Measurements from ENCODE around the gene POLK.
"Not testable (repeated sequence)": the region's sequence is repeated elsewhere in the genome, so short reads cannot be mapped to it uniquely, and the experiment has no call there.

The POLK gene

DNA sequence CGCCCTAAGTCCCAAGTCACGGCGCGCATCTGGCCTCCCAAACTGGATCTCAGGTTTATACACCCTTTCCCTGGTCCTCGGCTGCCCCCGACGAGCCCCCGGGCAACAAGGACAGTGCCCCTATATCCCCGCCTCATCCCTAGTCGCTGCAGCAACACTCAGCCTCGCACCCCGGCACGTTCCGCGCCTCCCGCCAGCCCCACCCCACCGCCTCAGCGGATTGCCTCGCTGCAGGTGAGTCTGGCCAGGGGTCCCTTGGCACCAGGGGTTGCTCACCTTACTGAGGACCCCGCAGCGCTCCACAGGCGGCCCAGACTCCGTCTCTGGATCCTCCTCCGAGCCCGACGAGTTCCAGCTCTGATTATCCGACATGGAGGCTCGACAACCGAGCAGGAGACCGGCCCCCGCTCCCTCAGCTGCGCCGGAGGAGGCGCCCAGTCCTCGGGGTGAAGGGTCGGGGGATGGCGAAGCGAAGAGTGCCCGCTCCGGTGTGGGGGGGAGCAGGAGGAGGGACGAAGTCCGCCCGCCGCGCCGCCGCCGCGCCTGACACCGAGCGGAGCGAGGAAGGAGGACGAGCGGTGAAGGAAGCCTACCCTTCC is 756 bp upstream of the POLK start:
- no peak for DNase-seq (ENCODE audit: low read depth)

DNA sequence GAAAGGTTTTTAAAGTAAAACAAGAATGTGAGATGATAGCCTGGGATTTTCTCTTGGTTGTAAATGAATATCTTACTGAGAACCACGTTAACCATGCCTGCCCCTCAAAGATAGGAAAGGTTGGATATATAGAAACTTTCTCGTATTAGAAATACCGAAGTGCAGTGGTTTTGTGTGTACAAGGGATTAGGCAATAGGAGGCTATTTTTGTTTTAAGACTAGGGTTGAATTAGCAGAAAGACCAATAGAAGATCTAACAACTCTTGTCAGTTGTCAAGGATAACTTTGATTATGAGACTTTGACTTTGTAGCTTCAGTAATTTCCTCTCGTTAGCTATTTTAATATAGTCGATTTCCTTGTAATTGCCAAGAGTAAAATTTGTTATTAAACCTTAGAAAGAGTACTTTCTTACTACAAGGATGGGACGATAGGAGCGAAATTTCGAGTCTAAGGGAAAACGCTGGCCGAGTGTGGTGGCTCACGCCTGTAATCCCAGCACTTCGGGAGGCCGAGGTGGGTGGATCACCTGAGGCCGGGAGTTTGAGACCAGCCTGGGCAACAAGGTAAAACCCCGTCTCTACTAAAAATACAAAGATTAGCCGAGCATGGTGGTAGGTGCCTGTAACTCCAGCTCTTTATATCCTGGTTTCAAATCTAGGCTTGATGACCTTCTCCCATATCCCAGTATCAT is 838 bp downstream of the POLK start:
- no peak for DNase-seq (ENCODE audit: low read depth)

DNA sequence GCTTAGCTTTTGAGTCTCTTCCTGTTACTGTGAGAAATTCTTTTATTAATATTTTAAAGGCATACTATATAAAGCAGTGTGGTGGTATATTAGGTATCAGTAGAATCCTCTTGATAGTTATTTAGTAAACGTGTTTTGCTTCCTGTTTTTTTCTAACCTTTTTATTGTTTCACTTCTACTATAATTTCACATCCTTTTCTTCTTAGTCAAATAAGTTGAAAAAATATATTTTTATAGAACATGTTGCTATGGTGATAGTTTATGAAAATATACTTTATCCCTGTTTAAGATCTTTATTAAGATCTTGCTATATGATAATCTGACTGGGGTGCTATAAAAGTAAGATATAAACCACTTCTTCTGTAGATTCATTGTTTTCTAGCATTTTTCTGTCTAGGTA is 2.1 kb downstream of the POLK start:
- DNase-seq (ENCODE audit: low read depth), result no peak

DNA sequence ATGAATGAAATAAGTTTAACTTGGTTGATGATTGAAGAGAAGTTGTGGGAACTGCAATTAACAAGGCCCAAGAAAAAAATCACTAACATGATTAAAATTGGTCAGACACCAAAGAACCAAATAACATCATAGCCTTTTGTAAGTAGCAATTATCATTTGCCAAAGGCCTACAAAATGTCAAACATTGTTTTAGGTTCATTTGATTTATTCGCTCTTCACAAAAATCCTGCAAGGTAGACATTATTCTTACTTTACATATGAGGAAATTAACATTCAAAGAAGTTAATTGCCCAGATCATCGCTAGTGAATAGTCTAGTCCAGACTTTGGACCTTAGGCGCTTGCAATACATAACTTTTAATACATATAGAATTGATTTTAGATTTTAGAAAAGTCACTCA is 2.6 kb downstream of the POLK start:
- no peak for DNase-seq (ENCODE audit: low read depth)

DNA sequence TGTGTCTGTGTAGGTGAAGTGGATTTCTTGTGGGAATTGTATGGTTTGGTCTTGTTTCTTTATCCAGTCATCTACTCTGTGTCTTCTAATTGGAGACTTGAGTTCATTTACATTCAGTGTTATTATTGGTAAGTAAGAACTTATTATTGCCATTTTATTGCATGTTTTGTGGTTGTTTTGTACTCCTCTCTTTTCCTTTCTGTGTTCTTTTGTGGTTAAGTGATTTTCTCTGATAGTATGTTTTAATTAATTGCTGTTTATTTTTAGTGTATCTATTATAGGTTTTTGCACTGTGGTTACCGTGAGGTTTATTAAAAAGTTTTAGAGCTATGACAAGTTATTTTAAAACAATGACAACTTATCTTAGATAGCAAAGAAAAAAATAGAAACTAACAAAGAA is 8.1 kb downstream of the POLK start:
- no peak for DNase-seq (ENCODE audit: low read depth)

DNA sequence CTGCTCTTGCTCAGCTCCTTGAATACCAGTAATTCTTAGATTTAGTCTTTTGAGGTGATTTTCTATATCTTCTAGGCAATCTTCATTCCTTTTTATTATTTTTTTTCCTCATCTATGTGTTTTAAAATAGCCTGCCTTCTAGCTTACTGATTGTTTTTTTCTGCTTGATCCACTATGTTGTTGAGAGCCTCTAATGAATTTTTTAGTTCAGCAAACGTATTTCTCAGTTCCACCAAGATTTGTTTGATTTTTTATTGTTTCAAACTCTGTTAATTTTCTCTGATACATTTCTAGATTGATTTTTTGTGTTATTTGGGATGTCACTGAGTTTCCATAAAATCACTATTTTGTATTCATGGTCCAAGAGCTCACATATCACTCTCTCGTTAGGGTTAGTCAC is 9.5 kb downstream of the POLK start:
- DNase-seq (ENCODE audit: low read depth), result no peak

DNA sequence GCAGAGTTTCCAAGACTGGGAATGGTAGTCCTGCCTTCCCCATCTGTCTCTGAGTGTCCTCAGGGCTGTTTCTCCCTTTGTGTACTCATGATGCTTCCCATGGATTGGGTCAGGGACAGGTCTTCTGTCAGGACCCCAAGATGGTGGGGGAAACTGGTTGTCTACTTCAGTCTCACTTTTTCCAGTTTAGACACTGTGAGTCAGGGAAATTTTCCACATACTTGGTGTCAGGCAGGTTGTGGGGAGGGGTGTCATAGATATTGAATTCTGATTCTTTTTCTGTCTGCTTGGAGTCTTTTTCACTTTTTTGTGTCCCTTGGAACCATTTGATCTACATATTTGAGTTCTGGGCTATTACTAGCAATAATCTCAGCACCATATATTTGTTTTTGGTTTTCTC is 10.3 kb downstream of the POLK start:
- DNase-seq (ENCODE audit: low read depth), result no peak

DNA sequence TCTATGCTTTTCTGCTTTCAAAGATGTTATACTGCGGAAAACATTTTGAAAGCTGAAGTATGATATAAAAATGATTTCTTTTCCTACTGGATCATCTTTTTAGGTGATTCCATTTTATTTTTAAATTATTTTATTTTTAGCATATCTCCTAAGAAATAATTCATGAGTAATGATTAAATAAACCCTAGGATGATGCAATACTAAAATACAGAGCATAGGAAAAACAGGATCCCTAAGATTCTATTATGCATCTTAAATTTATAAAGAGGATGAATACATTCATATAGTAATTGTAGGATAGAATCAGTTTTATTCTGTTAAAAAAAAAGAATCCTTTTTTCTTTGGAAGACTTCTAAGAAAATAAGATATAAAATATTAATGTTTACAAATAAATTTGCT is 10.9 kb downstream of the POLK start:
- no peak for DNase-seq (ENCODE audit: low read depth)

DNA sequence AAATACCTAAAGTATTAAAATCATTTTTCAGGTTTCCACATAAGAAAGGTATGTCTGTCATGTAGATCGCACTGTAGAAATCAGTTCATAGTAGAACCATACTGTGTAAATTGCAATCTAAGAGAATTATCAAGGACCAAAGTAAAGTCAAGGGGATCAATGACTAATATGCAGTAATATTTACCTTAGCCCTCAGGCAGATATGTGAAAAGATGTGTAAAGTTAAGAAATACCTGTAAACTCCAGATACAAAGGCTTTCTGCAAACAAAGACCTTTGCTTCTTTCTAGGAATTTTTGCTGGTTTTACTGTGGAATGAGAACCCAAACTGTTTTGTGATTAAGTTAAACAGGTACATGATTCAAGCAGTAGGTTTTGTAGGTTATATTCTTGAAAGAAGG is 11.6 kb downstream of the POLK start:
- no peak for DNase-seq (ENCODE audit: low read depth)

DNA sequence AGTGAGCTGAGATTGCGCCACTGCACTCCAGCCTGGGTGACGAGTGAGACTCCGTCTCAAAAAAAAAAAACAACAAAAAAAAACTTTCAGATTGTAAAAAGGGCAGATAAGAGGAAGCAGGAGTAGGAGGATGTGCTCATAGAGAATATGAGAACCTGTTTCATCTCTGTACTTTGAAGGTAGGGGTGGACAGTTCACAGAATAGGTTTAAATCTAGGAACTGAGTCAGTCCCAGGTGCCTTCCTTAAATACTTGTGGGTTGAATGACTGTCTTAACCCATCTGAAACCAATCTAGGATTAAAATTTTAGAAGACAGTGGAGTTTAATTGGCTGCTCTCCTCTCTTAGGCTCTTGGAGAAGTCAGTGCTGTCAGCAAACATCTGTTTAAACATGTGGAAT is 12.4 kb downstream of the POLK start:
- DNase-seq (ENCODE audit: low read depth), result no peak

DNA sequence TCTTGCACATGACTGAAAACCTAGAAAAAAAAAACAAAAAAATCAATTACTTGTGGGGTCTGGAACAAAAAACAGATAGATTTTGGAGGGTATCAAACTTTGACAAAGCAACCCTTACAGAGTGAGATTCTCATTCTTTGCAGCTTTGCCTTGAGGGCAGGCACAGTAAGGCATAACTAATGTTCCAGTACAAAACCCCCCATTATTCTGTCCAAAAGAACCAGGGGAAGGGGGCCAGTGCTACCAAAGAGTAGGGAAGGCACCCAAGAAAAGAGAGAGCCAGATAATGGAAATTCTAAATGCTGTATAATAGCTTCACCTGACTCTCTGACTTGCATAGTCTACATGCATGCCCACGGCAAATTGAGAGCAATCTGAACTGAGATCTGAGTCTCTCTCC is 12.9 kb downstream of the POLK start:
- DNase-seq (ENCODE audit: low read depth), result no peak

DNA sequence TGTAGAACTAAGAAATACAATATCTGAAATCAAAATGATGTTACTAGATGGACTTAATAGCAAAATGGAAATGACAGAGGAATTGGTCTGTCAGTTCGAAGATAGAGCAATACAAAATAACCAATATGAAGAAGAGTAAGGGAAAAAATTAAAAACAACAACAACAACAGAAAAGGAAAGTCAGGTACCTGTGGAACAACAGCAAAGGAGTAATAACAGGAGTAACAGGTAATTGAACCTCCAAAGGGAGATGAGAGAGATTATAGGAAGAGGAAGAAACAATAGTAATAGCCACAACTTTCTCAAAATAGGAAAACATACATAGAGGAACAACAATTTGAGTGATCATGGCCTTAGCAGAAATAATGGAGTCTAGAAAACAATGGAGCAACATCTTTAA is 13.7 kb downstream of the POLK start:
- DNase-seq (ENCODE audit: low read depth), result no peak

DNA sequence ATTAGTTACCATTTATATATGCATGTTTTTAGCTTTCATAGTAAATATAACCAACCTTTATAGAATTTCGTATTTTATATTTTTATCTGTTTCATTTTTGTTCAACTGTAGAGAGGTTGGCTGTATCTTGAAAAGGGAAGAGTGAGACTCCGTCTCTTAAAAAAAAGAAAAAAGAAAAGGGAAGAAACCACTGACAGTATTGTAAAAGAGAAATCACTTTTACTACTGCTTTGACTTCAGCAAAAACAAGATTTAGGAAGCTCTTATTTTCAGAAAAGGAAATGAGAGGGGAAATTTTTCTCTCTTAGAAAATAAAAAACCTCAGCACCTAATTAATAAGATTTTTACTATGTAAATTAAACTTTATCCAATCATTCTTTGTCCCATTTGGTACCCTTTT is 14.4 kb downstream of the POLK start:
- no peak for DNase-seq (ENCODE audit: low read depth)

DNA sequence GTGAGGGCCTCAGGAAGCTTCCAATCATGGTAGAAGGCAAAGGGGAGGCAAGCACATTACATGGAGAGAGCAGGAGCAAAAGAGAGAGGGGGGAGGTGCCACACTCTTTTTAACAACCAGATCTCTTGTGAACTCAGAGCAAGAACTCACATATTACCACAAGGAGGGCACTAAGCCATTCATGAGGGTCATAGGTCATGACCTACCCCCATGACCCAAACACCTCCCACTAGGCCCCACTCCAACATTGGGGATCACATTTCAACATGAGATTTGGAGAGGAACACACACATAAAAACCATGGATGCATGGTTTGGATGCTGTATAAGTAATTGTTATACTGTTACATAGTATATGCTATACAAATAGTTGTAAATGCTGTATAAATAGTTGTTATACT is 17.5 kb downstream of the POLK start:
- DNase-seq (ENCODE audit: low read depth), result no peak

DNA sequence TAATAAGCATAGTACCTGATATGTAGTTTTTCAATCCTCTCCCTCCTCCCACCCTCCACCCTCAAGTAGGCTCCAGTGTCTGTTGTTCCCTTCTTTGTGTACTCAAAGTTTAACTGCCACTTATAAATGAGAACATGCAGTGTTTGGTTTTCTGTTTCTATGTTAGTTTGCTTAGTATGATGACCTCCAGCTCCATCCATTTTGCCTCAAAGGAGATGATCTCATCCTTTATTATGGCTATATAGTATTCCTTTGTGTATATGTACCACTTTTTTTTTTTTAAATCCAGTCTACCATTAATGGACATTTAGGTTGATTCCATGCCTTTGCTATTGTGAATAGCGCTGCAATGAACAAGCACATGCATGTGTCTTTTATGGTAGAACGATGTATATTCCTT is 20.5 kb downstream of the POLK start:
- no peak for DNase-seq (ENCODE audit: low read depth)

DNA sequence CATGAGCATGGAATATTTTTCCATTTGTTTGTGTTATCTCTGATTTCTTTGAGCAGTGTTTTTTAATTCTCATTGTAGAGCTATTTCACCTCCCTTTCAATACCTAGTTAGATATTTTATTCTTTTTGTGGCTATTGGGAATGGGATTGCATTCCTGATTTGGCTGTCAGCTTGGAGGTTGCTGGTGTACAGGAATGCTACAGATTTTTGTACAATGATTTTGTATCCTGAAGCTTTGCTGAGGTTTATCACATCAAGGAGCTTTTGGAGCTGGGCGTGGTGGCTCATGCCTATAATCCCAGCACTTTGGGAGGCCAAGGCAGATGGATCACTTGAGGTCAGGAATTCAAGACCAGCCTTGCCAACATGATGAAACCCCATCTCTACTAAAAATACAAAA is 22.0 kb downstream of the POLK start:
- DNase-seq (ENCODE audit: low read depth), result not testable (repeated sequence)

DNA sequence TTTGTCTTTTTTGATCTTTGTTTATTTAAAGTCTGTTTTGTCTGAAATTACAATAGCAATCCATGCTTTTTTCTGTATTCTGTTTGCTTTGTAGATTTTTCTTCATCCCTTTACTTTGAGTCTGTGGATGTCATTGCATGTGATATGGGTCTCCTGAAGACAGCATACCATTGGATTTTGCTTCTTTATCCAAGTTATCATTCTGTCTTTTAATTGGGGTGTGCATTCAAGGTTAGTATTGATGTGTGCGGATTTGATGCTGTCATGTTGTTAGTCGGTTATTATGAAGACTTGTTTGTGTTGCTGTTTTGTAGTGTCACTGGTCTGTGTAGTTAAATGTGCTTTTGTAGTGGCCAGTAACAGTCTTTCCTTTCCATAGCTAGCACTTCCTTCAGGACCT is 23.0 kb downstream of the POLK start:
- no peak for DNase-seq (ENCODE audit: low read depth)

DNA sequence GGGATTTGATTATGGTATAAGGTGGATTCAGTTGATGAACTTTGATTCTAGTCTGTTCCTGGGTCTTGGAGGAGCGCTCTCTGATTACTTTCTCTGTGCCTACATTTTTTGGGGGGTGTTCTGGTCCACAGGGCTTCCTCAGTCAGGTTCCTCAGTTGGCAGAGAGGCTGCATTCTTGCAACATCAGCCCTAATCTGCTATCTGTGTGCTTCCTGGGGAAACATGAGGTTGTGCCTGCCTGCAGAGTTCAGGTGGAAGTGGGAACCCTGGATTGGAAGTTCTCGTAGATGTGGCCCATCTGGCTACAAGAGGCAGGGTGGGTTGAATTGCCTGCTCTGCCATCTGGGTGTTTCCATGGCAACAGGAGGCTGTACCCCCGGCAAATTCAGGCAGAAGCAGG is 24.5 kb downstream of the POLK start:
- DNase-seq (ENCODE audit: low read depth), result no peak

DNA sequence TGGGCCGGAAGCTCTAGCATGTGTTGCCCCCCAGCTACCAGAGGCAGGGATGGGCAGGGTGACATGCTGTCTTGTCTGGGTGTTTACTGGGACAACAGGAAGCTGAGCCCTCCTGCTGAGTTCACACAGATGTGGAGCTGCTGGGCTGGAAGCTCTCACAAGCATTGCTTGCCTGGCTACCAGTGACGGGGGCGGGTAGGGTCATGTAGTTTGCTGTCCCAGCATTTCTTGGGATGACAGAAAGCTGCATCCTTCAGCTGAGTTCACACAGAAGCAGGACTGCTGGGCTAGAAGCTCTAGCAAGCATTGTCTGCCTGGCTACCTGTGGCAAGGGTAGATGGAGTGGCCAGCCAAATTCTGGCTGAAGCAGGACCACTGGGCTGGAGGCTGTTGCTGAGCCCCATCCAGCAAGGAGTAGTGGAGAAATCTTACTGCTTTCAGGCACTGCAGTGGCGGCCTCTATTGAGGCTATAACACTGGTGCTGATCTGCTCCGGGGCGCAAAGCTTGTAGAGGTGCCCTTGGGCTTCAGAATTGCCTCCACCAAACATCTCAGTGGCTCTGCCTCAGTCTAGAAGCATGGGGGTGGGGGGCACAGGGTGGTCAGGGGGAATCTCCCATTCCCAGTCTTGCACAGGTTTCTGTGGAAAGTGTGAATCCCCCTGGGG is 25.1 kb downstream of the POLK start:
- DNase-seq (ENCODE audit: low read depth), result no peak

DNA sequence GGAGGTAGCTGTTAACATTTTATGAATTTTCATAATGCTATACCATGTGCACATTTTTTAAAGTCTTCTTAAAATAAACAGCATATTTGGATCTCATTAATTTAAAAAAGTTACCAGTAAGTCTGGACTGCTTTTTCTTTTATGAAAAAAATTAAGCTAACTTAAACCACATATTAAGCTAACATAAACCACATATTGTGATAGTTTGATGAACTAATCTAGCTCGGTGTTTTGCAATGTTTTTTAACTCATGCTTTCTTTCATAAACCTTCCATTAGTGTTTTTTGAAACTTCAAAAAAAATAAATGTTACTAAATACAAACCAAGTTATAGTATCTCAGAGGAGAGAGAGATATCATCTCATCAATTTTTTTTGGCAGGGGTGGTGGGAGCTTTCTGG is 26.5 kb downstream of the POLK start:
- DNase-seq (ENCODE audit: low read depth), result no peak

DNA sequence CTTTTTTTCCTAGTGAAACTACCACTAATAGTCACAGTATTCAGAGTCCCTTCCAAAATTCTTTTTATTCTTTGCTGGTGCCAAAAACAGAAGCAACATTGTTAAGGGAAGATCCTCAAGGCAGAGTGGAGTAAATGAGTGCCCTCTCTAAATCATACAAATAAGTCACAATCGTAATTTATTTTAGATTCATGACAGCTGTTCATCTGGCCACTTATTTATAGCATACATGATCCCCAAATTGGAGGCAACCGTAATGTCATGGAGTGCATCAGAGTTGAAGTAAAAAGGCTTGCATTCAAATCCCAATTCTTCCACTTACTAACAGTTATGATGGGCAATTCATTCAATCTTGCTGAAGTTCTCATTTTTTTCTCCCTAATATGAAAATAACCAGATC is 33.4 kb downstream of the POLK start:
- DNase-seq (ENCODE audit: low read depth), result no peak

DNA sequence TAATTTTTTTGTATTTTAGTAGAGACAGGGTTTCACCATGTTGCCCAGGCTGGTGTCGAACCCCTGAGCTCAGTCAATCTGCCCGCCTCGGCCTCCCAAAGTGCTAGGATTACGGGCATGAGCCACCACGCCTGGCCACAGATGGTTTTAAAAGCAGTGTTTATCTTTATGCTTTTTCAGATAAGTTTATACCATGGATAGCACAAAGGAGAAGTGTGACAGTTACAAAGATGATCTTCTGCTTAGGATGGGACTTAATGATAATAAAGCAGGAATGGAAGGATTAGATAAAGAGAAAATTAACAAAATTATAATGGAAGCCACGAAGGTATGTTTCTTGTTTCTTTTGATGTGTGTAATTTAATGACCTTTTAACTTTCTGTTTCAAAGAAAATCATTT is 35.1 kb downstream of the POLK start:
- no peak for DNase-seq (ENCODE audit: low read depth)

DNA sequence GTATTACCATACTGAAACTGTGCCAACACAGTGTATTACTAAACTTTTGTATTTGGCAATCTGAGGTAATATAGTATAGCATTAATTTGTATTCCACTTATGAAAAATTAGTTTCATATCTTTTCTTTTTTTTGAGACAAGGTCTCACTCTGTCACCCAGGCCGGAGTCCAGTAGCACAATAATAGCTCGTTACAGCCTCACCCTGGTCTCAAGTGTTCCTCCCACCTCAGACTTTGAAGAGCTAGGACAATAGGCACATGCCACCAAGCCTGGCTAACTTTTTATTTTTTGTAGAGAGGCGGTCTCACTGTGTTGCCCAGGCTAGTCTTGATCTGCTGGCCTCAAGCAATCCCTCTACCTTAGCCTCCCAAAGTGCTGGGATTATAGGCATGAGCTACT is 36.1 kb downstream of the POLK start:
- DNase-seq (ENCODE audit: low read depth), result no peak

DNA sequence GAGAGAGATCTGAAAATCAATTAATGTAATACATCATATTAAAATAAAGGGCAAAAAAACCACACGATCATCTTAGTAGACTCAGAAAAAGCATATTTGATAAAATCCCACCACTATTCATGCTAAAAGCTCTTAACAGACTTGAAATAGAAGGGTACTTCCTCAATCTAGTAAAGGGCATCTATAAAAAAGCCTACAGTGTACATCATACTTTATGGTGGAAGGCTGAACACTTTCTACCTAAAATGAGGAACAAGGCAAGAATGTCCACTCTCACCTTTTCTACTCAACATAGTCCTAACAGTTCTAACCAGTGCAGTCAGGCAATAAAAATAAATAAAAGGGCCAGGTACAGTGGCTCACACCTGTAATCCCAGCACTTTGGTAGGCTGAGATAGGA is 38.9 kb downstream of the POLK start:
- DNase-seq (ENCODE audit: low read depth), result no peak

Data from CMK (cell line).